M059J (cell line): ENCODE measurements around the gene CAPZB. TPM values are rescaled to one million over a fixed set of nuclear protein-coding genes. Genes with fewer than 3 reads are reported as not detected.

ENCODE experiments used
- DNase-seq: peaks from one replicate; pipeline ENCODE4 v3.0.0-alpha.2; 2012; ENCODE audit warnings: low read depth
- total RNA-seq: library from RNA; depleted of rRNA; stranded (reverse); fragments of >200 nt; shearing (Covaris generic); gene quantifications from 2 replicates; pipeline ENCODE4 v1.2.3, GENCODE V29; 2014

Gene CAPZB
- total RNA-seq, 1 experiment from 2014 or later, result 192 TPM

DNA sequence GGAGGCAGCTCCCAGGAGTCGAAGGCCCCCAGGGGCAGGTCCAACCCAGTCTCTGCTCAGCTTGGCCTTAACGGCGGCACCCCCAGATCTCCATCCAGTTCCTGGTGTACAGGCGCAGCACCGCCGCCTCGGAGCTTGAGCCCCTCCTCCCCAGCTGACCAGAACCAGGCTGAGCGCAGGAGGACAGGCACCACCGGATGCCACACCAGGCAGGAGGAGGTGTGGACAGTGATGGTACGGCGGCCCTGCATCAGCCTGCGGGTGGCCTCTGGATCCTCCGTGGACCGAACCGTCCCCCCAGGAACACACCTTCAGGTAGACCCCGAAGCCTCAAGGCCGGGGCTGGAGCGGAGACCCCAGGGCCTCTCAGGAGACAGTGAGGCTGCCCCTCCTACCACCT lies 156.9 kb downstream of the CAPZB start:
- DNase-seq, result no peak

DNA sequence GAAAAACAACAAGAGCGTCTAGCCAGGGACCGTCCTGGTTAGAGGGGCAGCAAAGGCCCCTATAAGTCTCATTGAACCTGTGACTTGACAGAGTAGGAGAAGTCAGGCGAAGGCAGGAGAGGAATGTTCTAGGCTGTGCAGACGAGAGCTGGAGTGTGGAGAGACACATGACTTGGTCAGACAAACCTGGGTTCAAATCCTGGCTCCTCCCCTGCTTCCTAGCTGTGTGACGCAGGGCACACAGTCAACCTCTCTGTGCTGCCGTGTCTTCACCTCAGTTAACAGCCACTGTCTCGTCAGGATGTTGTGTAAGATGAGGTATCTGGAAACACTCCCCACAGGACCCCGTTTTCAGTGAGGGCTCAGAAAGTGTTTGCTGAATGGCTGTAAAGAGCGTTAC lies 157.6 kb downstream of the CAPZB start:
- DNase-seq, result no peak

DNA sequence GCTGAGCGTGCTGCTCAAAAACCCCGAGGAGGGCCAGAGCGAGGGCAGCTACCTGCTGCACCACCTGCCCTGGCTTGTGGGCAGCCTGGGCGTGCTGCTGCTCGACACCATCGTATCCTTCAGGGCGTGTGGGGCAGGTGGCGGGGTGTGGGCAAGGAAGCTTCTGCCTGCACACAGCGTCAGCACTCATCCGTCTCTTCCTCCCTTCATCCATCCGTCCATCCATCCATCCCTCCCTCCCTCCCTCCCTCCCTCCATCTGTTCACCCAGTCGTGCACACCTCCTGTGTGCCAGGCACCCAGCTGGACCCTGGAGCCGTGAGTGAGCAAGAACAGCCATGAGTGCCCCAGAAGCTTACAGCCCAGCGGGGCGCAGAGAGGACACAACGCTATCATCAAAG lies 158.0 kb downstream of the CAPZB start:
- no peak for DNase-seq

DNA sequence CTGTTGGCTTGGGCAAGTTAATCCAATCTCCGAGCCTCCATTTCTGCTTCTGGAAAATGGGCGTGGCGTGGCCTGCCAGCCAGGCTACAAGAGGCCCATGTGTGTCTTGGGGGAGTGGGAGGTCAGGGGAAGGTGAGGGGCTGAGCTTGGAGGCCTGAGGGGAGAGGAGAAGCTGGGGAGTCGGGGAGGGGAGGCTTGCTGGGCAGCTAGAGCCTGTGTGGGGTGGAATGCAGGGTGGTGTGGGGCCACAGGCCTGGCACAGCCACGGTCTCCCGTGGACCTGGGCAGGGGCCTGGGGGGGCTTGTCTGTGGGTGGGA lies 158.6 kb downstream of the CAPZB start:
- DNase-seq, result no peak

DNA sequence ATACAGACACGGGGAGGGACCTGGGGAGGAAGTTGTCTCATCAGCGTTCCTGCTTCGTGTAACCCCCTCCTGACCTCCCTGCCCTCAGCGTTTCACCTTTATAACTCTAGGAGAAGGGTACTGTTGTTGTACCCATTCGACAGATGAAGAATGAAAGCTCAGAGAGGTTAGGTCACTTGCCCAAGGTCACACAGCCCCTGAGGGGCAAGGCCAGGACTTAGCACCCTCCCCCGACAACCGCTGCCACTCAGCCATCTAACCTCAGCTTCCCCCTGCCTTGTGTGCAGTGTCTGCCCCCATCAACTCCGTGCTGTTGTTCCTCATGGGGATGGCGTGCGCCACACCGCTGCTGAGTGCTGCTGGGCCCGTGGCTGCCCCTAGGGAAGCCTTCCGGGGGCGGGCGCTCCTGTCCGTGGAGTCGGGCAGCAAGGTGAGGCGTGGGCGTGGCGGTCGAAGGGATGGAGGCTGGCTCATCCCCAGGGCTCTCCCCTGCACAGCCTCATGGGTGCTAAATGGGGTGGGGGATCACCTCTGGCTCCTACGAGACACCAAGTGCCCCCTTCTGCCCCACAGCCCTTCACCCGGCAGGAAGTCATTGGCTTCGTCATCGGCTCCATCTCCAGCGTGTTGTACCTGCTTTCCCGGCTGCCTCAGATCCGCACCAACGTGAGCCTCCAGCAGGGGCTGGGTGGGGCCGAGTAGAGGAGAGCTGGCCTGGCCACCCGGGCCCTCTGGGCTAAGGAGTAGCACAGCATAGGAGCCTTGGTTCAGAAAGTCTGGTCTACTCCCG lies 159.2 kb downstream of the CAPZB start:
- no peak for DNase-seq

DNA sequence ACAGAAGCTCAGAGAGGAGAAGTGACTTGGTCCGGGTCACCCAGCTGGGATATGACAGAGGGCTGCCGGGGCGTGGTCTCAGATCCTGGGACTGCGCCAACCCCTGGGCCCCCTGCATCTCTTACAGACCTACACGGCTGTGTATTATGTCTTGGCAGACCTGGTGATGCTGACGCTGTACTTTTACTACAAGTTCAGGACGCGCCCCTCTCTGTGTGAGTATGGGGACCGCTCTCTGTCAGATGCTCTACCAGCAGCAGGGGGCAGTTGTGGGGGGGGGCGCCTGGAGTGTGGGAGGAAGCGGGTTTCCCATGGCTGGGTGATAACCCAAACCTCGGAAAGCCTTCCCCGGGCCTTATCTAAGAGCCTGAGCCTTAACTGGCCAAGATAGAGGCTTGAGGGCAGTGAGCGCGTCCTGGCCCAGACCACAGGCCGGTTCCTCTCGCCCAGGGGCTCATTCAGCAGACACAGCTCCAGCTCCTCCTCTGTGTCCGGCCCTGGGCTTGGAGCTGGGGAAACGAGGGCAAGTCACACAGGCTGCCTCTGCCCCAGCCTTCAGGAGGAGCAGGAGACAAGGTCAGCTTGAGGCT lies 159.9 kb downstream of the CAPZB start:
- no peak for DNase-seq

DNA sequence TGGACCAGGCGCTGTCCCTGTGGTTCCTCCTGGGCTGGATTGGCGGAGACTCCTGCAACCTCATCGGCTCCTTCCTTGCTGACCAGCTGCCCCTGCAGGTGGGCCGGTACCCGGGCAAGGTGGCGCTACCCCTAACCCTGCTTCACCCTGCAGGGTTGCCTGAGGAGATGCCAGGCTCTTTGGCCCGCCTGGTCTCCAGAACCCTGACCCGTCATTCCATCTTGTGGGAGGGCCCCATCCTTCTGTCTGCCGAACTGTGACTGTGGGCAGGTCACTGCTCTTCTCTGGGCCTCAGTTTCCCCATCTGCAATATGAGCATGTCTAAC lies 160.7 kb downstream of the CAPZB start:
- DNase-seq, result no peak

DNA sequence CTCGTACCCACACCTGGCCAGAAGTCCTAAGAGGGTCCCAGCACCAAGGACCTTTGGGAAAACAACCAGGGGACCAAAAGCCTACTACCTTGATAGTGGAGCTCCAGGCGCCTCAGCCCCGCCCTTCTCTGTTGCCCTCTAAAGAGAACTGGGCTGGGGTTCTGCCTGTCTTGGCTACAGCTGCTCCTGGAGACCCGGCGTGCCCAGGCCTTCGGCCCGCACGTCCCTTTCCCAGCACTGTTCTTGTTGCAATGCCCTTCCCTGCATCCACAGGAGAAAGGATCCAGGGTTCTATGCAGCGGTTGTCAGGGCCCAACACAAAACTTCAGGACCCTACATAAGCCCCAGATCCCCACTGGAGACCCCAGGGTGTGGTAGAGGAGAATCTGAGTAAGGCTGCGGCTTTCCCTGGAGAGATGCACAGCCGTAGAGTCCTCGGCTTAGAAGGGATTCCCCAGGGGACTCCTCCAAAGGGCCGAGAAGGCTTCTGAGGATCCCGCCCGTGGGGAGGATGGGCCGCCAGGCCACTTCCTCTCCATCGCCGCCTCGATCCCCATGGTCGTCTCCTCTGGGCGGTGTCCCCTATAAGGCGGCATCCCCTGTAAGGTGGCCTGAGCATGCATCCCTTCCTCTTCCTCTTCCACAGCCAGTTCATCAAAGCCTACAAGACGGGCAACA lies 161.2 kb downstream of the CAPZB start:
- no peak for DNase-seq

- no peak for DNase-seq
These were observed 162.9 kb downstream of the CAPZB start for GRCh38 chr1:19322481-19322880.

DNA sequence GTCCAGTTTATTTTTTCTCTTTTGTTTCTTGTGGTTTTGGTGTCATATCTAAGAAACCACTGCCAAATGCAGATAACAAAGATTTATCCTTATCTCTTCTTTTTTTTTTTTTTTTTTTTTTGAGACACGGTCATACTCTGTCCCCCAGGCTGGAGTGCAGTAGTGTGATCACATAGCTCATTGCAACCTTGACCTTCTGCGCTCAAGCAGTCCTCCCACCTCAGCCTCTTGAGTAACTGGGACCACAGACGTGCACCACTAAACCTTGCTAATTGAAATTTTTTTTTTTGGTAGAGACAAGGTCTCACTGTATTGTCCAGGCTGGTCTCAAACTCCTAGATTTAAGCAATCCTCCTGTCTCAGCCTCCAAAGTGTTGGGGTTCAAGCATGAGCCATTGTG lies 164.3 kb downstream of the CAPZB start:
- DNase-seq, result no peak

GRCh38 chr1:19319196-19319595 lies 166.1 kb downstream of the CAPZB start:
- DNase-seq, result no peak

DNA sequence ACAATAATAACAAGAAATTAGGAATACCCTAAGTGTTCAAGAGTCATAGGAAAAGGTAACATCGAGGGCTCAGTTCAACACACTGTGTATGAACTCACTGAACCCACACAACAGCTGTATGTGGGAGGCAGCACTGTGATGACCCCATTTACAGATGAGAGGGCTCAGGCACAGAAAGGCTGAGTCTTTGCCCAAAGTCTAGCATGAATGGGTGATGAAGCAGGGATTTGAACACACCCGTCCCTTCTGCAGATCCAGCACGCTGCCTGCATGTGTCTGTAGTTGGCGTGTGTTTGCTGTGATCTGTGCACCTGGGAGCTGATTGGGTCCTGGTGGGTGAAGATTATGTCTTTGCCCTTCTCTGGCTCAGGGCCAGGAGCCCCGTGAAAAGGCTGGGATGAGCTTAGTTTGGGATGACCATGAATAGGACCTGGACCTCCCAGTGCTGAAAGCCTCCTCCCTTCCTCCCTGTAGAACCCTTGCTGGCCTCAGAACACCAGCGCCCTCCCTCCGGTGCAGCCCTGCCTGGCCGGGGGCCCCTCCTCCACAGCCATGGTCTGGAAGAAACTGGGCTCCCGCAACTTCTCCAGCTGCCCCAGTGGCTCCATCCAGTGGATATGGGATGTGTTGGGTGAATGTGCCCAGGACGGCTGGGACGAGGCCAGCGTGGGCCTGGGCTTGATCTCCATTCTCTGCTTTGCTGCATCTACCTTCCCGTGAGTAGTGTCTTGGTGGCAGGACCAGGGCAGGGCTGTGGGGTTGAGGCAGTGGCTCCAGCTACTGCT lies 168.0 kb downstream of the CAPZB start:
- no peak for DNase-seq

- DNase-seq, result peak; percentile 73
These were observed 169.8 kb downstream of the CAPZB start for GRCh38 chr1:19315378-19316198.

DNA sequence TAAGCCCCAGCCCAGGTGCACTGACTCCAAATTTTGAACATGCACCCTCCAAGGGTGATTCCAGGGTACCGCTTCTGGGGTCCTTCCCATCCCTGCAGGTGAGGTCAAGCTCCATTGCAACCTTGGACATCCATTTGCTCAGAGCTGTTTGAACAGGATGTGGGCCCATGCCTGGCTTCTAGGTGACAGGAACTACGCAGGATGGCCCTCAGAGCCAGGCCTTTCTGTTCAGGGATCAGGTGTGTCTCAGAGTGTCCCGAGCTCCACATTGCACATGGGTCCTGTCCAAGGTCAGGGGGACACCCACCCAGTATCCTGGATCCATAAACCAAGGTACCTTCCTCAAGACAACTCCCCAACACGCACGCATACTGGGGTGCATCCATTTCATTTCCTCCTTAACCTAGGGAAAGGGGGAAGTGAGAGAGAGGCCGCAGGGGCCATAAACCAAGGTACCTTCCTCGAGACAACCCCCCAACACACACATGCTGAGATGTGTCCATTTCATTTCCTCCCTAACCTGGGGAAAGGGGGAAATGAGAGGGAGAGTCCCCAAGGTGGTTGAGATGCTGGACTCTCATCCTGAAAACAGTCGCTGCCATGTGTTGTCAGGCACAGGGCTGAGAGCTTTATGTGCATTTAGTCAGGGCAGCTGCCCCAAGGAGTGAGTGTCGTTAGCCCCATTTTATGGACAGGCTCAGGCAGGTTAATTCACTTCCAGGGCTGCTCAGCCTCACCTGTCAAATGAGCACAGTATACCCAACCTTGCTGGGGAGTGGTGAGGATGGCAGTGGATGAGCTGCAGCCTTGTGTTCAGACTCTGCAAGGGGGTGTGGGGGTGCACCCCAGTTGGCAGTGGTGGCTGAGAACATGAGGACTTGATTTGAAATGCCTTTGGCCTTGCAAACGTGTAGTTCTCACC lies 171.1 kb downstream of the CAPZB start:
- no peak for DNase-seq

DNA sequence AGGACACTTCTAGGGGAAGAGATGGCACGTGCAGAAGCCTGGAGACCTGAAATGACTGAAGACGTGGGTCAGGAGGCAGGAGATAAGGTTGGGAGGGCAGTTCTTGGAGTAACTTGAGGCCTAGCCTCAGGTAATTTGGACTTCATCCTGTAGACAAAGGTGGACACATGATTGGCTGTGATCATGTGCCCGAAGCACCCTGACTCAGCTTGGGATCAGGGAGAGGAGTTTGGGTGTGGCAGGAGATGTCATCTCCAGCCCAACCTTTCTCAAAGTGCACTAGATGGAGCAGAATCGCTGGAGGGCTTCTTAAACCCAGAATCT lies 171.7 kb downstream of the CAPZB start:
- DNase-seq, result no peak

GRCh38 chr1:19312782-19313635 lies 172.3 kb downstream of the CAPZB start:
- no peak for DNase-seq

DNA sequence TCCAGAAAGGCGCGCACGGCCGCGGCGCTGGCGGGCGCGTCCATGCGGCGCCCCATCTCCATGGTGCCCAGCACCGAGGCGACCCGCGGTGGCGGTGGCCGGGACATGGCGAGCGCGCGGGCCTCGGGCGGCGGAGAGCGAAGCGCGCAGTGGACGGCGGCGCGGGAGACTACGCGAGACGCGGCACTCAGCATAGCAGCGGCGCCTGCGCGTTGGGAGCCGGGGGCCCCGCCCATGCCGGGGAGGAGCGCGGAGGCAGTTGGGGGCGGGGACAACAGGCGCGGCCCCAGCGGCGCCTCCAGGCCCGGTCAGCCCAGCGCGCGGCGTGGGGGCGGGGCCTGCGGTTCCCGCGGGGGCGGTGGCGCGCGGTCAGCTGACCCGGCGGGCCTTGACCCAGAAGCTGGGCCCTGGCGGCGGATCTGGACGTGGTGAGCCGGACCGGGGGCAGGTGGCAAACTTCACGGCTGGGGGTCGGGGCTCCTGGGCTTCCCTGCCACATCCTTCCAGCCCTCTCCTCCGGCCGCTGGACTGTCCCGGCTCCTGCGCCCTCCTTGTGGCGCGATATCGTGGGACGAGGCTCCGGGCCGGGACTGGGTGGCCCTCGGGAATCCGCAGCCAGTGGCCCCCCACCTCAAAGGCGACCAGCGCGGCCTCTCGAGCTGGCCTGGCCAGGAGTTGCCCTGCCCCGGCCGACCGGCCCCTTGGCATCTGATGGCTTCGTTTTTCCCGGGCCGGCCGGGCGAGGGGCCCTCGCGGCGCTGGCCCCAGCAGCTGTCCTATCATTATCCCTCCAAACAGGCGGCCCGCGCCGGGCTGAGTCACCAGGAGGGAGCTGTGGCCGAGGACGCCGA lies 173.2 kb downstream of the CAPZB start, which contains the start of the genes AKR7A2 and SLC66A1:
AKR7A2 (minus strand) TSS at position 214 of the 851 bp plus-strand sequence; CDS start at position 194, 20 bp downstream.
SLC66A1 (plus strand) TSS at position 396 of the 851 bp plus-strand sequence. CDS start 5,352 bp downstream, outside the sequence.
- DNase-seq, result peak; percentile 90

DNA sequence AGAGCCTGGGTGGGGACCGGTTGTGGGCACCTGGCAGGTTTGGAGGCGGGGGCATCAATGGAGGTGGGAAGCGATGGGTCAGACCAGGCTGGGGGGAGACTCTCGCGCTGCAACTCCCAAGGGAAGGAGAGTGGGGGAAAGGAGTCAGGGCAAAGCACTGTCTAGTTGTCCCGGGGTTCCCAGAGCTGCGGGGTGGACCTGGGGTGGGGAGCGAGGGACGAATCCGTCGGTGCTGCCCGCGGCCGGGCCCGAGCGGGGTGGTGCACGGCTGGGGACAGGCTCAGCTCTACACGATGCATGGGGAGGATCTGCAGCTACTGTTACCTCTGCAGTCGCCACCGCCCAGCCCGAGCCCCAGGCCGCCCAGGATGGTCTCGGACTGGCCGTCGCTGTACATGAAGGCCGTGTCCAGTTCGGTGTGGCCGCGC lies 173.8 kb downstream of the CAPZB start:
- DNase-seq, result no peak
